ENCODE measurements around the gene SLC35F4.

DNA sequence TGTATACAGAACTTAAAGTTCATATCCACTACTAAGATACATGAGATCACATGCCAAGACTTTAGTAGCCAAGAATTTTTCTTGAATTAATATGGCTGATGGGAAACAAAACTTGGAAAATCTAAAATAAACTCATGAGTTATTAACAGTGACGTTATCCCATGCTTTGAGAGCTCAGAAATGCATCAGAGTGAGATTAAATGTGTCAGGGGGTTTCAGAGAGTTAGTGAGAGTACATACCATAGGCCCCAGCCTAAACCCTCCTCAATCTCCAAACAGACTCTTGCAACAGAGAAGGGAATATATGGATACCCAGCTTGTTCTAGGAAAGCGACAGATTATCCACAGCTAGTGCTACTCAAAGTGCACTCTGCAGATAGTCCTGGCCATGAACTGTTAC lies 19.3 kb downstream of the SLC35F4 start:
- TF ChIP-seq, protein P1, sequence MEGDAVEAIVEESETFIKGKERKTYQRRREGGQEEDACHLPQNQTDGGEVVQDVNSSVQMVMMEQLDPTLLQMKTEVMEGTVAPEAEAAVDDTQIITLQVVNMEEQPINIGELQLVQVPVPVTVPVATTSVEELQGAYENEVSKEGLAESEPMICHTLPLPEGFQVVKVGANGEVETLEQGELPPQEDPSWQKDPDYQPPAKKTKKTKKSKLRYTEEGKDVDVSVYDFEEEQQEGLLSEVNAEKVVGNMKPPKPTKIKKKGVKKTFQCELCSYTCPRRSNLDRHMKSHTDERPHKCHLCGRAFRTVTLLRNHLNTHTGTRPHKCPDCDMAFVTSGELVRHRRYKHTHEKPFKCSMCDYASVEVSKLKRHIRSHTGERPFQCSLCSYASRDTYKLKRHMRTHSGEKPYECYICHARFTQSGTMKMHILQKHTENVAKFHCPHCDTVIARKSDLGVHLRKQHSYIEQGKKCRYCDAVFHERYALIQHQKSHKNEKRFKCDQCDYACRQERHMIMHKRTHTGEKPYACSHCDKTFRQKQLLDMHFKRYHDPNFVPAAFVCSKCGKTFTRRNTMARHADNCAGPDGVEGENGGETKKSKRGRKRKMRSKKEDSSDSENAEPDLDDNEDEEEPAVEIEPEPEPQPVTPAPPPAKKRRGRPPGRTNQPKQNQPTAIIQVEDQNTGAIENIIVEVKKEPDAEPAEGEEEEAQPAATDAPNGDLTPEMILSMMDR (conservative IDR thresholded peaks at IDR 0.05 in 1 of 2, IDR thresholded peaks at IDR 0.05 in 1 of 2; ENCODE audit: extremely low read depth in 1 of 2, insufficient read depth in 1 of 2, low read depth in 1 of 2, low read length in 2 of 2), result no peak
- no peak for TF ChIP-seq EZH2 (IDR thresholded peaks at IDR 0.05; ENCODE audit: borderline replicate concordance, low read length)

All from mammary epithelial cell (primary cell).